NCI-H2081 treated with DMSO at 0.1 percent for 48 hours (cell line): ENCODE measurements around the gene NBAS.
A peak's percentile ranks its signal among the peaks of the same experiment; 100 is the strongest.

ENCODE experiments used
- DNase-seq: peaks from one replicate; lab custom pipeline; 2025; lab: John Stamatoyannopoulos, UW

The NBAS gene

DNA sequence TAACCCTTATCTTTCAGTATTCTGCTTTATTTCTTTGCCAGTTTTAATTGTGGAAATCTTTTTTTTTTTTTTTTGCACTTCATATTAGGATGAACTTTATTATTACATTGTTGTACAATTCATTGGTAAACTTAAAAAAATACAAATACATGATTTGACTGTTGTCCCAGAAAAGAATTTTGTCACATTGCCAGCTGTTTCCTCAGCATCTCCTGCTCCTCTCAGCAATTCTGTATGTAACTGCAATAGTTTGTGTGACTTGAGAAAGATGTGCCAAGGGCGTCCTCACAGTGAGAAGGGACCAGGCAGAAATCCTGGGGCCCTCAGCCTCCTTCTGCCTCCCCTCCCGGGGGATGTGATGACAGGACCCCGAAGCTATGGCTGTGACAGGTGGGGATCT lies 254.4 kb downstream of the NBAS start:
- DNase-seq = no peak

DNA sequence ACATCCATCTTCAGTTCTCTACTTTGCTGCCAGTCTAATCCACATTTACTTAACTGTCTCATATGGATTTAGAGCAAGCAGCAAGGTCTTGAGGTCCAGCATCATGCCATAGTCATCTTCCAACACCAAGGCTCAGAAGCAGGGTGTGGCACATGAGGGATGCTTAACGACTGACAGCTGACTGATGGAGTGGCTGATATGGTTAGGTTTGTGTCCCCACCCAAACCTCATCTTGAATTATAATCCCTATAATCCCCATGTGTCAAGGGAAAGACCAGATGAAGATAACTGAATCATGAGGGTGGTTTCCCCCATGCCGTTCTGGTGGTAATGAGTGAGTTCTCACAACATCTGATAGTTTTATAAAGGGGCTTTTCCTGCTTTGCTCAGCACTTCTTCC lies 257.3 kb downstream of the NBAS start:
- no peak for DNase-seq

DNA sequence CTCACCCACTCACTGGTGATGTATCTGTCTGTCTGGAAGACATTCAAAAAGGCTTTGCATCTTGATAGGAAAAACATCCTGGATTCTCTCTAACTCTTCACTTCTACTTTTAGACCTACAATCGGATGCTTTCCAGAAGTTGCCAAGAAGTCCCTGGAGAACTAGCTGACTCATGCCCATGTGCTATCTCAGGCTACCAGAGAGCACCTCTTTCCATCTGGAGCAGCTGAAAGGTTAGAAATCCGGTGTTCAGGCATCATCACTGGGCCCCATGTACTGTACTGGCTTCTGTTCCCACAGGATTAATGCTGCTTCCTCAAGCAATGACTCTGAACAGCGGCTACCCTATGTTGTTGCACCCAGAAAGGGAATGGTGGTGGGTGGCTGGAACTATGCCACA lies 259.0 kb downstream of the NBAS start:
- DNase-seq = no peak

DNA sequence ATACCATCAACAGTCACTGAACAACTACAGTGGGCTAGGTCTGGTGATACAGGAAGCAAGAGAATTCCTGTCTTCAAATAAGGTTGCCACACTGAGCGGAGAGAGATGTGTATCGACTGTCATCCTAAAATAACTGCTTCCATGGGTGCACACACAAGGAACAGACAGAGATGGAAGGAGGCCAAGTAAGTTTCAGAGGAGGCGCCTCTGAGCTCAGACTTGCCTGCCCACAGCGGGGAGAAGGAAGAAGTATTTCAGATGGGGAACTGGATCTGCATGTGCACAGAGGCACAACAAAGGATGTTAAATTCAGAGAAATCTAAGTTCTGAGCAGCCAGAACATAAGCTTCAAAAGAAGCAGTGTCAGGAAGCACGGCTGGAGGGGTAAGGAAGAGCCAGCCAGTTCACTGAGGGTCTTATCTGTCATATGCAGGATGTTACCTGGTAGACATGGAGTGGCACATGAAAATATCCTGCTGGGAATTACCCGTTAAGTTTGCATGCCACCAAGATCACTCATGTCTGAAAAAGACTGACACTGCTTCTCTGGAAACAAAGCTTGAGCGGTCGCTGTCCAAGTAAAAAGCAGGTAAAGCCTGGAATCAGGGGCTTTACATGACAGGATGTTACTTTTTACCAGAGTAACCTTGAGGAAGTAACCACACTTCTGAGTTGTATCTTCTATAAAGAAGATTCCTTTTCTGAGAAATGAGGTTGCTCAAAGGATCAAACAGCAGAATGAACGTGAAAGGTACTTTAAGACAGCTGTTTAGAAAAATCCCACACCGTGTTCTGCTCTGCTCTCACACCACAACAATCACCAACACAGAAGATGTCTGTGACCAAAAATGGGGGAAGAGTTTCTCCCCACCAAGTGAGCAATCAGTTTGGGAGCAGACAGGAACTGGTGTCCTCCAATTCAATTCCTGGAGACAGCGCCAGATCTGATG lies 260.2 kb downstream of the NBAS start:
- DNase-seq = no peak

DNA sequence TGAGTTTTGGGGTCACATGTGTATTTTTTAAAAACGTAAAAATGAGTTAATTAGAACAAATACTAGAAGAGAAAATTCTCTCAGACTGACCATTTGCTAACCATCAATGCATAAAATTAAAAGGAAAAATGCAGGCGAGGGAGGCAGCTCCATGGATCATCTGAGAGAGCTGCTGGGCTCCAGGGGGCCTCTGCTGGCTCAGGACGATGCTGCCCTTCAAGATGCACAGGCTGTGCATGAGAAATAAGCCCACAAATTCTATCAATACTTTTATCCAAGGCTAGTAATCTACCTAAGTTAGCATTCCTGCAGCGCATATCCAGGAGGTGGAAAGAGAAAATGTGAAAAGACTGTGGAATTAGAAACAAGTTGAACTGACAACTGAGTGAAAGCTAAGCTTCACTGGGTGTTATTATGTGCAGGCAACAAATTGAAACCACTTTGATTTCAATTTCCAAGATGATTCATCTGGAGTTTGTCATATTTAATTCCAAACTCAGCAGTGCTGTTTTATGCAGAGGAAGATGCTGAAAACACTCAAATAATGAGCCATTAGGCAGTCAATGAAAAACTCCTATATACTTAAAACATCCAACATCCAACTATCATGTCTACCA lies 261.1 kb downstream of the NBAS start:
- no peak for DNase-seq

DNA sequence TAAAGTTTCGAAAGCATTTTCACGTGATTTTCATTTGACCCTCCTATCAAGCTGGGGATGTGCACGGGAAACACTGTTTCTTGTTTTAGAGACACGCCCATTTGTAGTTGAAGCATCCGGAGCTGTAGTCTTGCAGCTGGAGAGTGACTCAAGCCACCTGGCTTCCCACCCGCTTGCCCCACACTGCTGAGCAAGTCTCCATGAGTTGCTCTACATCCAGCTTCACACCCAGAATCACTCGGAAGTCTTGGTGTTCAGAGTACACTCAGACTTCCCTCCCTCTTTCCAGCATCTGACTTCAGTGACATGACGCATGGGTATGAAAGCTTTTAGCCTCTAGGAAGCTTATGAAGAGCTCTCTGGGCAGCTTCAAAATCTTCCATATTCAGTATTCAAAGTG lies 262.4 kb downstream of the NBAS start:
- no peak for DNase-seq

DNA sequence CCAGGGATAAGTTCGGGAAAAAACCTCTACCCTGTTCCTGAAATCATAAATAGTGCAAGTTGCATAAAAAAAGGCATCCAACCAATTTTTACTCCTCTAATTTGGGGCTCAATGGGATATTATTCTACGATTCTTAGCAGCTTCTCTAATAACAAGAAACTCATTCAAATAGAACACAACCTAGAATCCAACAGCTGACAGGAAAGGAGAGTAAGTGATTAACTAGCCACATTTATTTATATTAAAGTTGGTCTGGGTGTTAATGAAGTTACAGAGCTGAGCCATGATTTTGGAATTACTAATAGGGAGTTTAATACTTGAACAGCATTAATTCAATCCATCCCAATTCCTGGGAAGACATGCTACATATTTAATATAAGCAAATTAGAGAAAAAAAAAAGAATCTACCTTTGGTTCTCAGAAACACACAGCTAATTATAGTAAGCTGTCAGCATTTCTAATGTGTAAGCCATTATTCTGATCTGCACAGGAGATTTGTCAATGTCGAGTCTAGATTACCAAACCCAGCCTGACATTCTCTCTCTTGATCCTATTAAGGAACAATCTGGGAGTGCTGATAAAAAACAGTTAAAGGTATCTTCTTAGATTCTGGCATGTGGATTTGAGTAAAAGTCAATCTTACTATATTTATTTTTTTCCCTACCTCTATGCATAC lies 267.7 kb downstream of the NBAS start:
- DNase-seq = no peak

DNA sequence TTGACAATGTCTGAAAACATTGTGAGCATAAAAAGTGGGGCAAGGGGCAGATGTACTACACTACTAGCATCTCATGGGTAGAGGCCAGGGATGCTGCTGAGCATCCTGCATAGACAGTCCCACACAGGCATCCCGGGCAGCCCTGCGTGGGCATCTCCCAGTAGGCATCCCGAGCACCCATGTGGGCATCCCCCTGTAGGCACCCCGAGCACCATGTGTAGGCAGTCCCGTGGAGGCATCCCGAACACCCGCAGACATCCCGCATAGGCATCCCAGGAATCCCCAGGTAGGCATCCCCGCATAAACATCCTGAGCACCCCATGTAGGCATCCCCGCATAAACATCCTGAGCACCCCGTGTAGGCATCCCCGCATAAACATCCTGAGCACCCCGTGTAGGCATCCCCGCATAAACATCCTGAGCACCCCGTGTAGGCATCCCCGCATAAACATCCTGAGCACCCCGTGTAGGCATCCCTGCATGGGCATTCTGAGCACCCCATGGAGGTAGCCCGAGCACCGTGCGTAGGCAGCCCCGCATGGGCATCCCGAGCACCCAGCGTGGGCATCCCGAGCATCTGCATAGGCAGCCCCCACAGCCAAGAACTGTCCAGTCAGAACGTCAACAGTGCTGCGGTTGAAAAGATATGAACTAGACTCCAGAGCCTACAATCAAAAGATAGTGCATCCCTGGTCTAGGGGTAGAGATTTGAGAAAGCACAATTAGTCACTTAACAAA lies 273.5 kb downstream of the NBAS start:
- no peak for DNase-seq

DNA sequence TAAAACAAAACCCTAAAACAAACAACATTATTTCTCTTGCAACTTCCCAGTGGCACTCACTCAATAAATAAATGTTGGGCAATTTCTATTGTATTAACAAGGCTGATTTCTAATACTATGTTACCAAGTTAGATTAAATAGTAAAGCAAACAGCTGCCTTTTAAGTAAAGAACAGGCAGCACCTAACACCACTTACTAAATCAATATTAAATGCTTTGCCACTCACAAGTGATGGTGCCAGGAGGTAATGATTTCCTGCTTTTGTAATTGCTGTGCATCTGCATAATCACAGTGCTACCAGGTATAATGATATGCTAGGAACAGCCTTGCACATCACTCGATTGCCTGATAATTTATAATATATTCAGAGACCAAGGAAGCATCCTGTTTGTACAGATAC lies 276.5 kb downstream of the NBAS start:
- peak; percentile 98 for DNase-seq

DNA sequence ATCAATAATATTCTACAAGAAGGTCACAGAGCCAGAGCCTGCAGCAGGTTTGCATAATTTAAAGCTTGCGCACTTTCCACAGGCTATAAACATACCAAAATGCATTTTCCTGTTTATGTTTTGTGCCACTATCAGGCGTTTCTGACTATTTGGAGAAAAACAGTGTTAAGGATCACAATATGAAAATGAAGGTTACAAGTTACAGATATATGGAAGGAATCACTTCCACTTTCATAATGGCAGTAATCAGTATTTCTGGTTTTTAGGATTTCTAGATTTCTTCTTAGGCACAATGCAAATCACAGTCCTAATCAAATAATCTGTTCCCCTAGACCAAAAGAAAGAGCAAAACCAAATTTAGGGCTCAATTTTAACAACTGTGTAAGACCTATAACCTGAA lies 279.5 kb downstream of the NBAS start:
- no peak for DNase-seq

DNA sequence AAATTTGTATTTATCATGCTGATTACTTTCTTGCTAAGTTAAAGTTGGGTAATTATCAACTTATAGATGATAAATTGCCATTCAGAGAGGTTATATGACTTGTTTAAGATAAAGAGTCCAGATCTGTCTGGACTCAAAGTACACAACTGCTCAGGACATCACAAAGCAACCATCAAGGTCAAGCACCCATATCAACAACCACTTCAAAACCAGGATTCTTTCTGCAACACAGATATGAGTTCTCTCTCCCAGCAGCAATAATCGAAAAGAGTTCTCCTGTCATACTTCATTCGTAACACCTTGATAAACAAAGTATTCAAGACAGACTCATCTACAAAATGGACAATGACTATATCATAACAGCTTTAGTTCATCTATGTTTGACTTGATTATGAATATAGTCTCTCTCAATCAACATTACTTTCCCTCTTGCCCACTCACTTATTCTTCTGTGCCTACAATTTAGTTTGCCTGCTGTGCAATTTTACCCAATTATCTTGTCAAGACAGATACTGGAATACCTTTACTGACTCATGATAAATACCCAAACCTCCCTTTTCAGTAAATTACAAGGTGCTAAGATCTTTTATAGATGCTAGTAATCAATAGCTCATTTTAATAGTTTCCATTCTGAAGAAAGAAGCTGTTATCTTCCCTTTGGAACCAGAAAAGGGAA lies 281.8 kb downstream of the NBAS start:
- no peak for DNase-seq

DNA sequence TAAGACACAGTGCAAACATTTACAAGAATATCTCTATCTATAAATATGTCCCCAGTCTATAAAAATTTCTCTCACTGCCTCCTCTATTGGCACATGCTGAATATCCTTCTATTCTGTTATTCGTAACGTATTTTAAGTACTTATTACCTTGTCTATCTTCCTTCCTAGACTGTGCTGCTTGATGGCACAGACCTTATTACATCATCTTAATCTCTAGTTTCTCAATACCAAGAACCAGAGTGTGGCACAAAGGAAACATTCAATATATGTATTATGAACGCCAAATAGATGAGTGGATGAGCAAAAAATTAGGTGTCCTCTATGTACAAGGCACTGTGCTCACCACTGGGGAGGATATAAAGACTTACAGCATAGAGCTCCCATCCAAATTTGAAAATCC lies 282.8 kb downstream of the NBAS start:
- DNase-seq = no peak

DNA sequence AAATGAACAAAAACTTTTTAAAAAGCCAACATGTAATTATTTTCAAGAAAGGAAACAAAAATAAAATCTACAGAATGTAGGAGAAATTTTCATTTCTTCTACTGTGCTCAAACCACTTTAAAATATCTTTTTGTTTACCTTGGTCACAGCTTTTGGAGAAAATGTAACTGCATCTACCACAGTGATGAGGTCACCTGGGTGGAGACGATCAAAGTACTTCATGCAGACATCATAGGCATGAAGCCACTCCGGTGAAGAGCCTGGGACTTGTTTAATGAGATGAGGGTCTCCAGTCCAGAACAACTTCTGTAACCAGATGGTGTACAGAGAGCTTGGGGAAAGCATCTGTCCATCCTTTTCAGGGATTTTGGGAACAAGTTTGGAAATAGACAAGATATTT lies 285.8 kb downstream of the NBAS start:
- no peak for DNase-seq

DNA sequence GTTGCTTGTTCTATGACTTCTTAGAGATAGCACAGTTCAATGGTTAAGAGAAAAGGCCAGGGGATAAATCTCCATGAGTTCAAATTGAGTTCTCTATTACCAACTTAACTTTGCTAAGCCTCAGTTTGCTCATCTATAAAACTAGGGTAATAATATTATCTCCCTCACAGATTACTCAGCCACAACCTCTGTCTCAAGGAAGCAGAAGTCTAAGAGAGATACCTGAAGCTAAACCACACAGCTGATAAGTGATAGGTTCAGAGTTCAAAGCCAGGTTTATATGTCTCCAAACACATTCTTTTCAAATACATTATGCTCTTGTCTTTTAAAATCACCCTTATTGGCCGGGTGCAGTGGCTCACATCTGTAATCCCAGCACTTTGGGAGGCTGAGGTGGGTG lies 287.7 kb downstream of the NBAS start:
- DNase-seq = no peak

DNA sequence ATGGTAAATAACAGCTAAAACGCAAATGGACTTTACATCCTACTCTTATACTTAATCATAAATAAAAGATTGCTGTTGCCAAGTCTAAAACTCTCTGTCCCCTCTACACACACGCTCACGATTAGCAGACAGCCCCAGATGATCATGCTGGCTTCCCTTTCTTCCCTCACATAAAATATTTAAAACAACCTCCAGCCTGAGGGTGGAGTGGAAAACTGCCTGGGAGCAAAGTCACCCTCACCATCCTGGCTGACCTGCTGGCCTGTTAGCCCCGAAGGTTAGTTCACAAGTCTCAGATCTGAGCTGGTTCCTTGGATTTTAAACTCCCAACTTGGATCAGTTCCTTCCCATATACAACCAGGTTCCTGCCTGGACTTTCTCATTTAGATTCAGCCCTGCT lies 288.2 kb downstream of the NBAS start:
- DNase-seq = no peak

DNA sequence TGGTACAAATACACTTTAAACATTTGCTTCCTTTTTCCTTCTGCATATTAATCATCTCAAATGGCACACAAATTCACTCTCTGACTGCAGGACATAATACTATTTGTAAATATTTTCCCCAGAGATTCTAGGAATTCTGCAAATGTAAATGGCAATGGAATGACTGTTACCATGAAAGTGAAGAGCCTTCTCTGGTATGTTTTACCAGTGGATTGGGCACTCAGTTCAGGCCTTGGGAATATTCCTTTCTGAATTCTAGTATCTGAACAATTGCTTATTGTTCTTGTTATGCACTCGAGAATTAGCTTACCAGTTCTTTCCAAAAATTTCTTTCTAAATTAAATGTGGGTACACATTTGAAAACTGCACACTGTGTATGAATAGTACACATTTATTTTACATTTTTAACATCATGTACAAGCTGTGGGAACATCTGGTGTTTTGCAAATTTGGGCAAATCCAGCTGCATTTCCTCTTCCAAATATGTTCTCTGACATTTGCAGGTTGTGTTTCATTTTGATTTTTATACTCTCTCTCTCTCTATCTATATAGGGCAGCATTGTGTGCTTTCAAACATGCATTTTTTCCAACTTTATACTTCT lies 289.1 kb downstream of the NBAS start:
- no peak for DNase-seq

DNA sequence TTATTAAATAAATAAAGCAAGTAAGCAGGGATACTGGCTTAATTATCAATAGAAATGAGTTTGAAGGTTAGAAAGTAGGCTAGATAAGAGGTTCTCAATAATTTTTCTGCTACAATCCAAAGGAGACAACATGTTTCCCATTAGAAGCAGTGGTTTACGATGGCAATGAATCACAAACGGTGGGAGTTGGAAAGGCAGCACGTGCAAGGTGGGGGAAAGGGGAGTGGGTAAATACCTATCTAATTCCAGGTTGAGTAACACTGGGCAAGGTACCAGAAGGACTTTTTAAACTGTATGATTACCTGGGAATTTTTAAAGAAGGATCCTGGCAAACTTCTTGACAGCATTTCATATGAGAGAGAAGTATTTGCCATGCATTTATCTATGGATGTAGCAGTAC lies 289.9 kb downstream of the NBAS start:
- DNase-seq = no peak

DNA sequence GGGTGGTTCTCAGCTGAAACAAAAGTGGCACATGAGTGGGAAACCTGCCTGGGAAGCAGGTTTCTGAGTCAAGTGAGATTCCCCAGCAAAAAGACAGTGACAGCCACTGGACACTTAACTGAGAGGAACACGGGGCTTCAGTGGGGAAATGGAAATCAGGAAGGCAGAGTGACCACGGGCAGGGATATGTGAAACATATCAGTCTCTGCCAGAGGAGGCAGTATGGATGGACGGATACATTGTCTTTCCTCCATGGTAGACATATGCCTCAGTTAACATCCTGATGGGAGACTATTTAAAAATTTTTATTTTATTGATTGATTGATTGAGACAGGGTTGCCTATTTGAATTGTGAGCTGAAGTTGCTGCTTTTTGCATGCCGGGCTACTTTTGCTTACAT lies 292.1 kb downstream of the NBAS start:
- no peak for DNase-seq

DNA sequence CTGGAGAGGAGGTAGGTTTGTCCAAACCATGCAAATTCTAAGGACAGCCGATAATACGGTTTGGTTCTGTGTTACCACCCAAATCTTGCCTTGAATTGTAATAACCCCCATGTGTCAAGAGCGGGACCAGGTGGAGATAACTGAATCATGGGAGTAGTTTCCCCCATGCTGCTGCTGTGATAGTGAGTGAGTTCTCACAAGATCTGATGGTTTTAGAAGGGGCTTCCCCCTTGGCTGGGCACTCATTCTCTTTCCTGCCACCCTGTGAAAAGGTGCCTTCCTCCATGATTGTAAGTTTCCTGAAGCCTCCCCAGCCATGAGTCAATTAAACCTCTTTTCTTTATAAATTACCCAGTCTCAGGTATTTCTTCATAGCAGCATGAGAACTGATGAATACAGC lies 295.2 kb downstream of the NBAS start:
- no peak for DNase-seq

DNA sequence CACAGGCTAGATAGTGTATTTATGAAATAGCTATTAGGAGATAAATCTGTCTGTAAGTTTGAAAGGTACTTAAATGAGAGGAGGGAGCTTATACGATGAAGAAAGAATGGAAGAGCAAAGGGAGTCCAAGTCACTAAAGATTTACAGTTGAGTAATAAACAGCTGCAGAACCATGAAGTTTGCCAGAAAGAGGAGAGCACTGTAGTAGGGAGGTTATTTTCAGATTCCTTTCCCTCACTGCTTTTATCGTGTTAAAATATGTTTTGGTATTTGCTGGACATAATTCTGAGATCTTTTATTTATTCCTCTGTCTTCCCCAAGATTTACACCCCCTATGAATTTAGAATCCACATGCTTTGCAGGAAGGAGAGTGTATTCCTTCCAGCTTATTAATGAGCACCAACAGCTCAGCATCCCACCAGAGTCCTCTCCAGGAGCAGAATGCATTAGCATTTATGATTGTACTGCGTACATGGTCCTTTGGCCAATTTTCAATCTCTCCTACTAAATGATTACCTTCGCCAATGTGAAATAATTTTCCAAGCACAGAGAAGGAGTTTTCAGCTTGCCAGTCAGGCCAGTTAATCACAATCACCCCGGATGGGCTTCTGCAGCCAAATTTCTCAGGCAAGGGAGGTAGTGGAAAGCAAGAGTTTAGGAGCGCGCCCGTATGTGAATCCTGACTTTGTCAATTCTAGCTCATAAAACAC lies 297.0 kb downstream of the NBAS start:
- DNase-seq = no peak

DNA sequence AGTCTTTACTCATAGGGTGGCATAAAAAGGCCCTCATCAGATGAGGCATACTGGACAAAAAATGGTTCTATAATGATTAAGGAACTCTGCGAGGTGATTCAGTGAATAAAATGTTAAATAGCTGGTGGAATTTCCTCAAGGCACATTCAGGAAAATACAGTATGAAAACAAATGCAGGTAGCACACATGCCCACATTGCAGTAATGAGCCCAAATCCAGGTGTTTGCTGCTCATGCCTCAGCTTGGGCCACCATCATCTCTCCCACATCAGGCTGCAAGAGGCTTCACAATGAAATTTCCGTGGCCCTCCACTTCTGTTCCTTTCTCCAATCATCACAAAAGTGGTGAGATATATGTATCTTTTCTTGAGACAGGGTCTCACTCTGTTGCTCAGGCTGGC lies 298.3 kb downstream of the NBAS start:
- DNase-seq = no peak
